SK-N-SH treated with all-trans-retinoic acid at 6 μM for 48 hours (cell line): ENCODE results near the gene GREB1L.
"Not testable (repeated sequence)": the region's sequence is repeated elsewhere in the genome, so short reads cannot be mapped to it uniquely, and the experiment has no call there.

Experiments used
- OSR1 ChIP-seq: fragments of 250-450 bp; sonication (Bioruptor Pico); IDR thresholded peaks from 2 replicates; pipeline ENCODE4 v1.8.0; 2022; ENCODE audit warnings: moderate library complexity, mild to moderate bottlenecking, inconsistent platforms
- RARB ChIP-seq: fragments of 250-450 bp; sonication (Bioruptor Pico); IDR thresholded peaks from 2 replicates; pipeline ENCODE4 v1.8.0; 2021; ENCODE audit warnings: mild to moderate bottlenecking, moderate library complexity
- SNAI2 ChIP-seq: fragments of 250-450 bp; sonication (Bioruptor Pico); IDR thresholded peaks from 2 replicates; pipeline ENCODE4 v1.5.0; 2020; ENCODE audit warnings: mild to moderate bottlenecking, moderate library complexity
- TCF4 ChIP-seq: fragments of 250-450 bp; sonication (Bioruptor Pico); IDR thresholded peaks from 2 replicates; pipeline ENCODE4 v1.8.0; 2021; ENCODE audit warnings: mild to moderate bottlenecking, moderate library complexity, borderline replicate concordance
- ZFP3 ChIP-seq: fragments of 250-450 bp; sonication (Bioruptor Pico); IDR thresholded peaks from 2 replicates; pipeline ENCODE4 v1.5.0; 2020; ENCODE audit warnings: mild to moderate bottlenecking, moderate library complexity
- ZFP30 ChIP-seq: fragments of 450-650 bp; formaldehyde crosslinking; IDR thresholded peaks from 2 replicates; pipeline ENCODE4 v1.5.0; 2022; ENCODE audit warnings: mild to moderate bottlenecking, moderate library complexity
- ZNF70 ChIP-seq: fragments of 450-650 bp; formaldehyde crosslinking; IDR thresholded peaks from 2 replicates; pipeline ENCODE4 v1.5.0; 2020; ENCODE audit warnings: mild to moderate bottlenecking, moderate library complexity
- ZNF8 ChIP-seq: fragments of 450-650 bp; formaldehyde crosslinking; IDR thresholded peaks from 2 replicates; pipeline ENCODE4 v1.5.0; 2020; ENCODE audit warnings: mild to moderate bottlenecking, moderate library complexity
- TF ChIP-seq, protein P1 (sequence below): fragments of 250-450 bp; sonication (Bioruptor Pico); IDR thresholded peaks from 2 replicates; pipeline ENCODE4 v1.8.0; 2021; ENCODE audit warnings: low read depth, mild to moderate bottlenecking, moderate library complexity, borderline replicate concordance
- TF ChIP-seq, protein P2 (sequence below): fragments of 250-450 bp; sonication (Bioruptor Pico); IDR thresholded peaks from 2 replicates; pipeline ENCODE4 v1.5.1; 2020; ENCODE audit warnings: low read depth, mild to moderate bottlenecking, moderate library complexity
- TF ChIP-seq, protein P3 (sequence below): fragments of 250-450 bp; sonication (Bioruptor Pico); IDR thresholded peaks from 2 replicates; pipeline ENCODE4 v1.8.0; 2020; ENCODE audit warnings: mild to moderate bottlenecking, moderate library complexity, borderline replicate concordance
- TF ChIP-seq, protein P4 (sequence below): fragments of 250-450 bp; sonication (Bioruptor Pico); IDR thresholded peaks from 2 replicates; pipeline ENCODE4 v1.5.1; 2021; ENCODE audit warnings: mild to moderate bottlenecking, moderate library complexity

DNA sequence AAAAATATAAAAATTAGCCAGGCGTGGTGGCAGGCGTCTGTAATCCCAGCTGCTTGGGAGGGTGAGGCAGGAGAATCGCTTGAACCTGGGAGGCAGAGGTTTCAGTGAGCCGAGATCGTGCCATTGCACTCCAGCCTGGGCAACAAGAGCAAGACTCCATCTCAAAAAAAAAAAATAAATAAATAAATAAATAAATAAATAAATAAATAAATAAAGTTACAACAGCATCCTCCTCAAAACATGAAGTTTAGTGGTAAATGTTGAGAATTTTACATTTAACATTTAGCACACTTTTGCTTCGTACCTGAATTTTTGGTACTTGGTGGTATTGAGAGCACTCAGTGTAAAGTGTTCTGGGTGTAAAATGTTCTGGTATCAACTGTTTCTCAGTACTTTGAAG lies 36.2 kb downstream of the GREB1L start:
- TF ChIP-seq RARB; TCF4; OSR1; ZFP3; ZFP30; ZNF8 (CRISPR knock-in tag); SNAI2 (CRISPR knock-in tag); ZNF70 (CRISPR knock-in tag): not testable (repeated sequence)
- TF ChIP-seq, protein P1, sequence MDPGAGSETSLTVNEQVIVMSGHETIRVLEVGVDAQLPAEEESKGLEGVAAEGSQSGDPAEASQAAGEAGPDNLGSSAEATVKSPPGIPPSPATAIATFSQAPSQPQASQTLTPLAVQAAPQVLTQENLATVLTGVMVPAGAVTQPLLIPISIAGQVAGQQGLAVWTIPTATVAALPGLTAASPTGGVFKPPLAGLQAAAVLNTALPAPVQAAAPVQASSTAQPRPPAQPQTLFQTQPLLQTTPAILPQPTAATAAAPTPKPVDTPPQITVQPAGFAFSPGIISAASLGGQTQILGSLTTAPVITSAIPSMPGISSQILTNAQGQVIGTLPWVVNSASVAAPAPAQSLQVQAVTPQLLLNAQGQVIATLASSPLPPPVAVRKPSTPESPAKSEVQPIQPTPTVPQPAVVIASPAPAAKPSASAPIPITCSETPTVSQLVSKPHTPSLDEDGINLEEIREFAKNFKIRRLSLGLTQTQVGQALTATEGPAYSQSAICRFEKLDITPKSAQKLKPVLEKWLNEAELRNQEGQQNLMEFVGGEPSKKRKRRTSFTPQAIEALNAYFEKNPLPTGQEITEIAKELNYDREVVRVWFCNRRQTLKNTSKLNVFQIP: not testable (repeated sequence)
- TF ChIP-seq, protein P2, sequence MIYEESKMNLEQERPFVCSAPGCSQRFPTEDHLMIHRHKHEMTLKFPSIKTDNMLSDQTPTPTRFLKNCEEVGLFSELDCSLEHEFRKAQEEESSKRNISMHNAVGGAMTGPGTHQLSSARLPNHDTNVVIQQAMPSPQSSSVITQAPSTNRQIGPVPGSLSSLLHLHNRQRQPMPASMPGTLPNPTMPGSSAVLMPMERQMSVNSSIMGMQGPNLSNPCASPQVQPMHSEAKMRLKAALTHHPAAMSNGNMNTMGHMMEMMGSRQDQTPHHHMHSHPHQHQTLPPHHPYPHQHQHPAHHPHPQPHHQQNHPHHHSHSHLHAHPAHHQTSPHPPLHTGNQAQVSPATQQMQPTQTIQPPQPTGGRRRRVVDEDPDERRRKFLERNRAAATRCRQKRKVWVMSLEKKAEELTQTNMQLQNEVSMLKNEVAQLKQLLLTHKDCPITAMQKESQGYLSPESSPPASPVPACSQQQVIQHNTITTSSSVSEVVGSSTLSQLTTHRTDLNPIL (CRISPR knock-in tag): not testable (repeated sequence)
- TF ChIP-seq, protein P3, sequence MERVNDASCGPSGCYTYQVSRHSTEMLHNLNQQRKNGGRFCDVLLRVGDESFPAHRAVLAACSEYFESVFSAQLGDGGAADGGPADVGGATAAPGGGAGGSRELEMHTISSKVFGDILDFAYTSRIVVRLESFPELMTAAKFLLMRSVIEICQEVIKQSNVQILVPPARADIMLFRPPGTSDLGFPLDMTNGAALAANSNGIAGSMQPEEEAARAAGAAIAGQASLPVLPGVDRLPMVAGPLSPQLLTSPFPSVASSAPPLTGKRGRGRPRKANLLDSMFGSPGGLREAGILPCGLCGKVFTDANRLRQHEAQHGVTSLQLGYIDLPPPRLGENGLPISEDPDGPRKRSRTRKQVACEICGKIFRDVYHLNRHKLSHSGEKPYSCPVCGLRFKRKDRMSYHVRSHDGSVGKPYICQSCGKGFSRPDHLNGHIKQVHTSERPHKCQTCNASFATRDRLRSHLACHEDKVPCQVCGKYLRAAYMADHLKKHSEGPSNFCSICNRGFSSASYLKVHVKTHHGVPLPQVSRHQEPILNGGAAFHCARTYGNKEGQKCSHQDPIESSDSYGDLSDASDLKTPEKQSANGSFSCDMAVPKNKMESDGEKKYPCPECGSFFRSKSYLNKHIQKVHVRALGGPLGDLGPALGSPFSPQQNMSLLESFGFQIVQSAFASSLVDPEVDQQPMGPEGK (CRISPR knock-in tag): not testable (repeated sequence)
- TF ChIP-seq, protein P4, sequence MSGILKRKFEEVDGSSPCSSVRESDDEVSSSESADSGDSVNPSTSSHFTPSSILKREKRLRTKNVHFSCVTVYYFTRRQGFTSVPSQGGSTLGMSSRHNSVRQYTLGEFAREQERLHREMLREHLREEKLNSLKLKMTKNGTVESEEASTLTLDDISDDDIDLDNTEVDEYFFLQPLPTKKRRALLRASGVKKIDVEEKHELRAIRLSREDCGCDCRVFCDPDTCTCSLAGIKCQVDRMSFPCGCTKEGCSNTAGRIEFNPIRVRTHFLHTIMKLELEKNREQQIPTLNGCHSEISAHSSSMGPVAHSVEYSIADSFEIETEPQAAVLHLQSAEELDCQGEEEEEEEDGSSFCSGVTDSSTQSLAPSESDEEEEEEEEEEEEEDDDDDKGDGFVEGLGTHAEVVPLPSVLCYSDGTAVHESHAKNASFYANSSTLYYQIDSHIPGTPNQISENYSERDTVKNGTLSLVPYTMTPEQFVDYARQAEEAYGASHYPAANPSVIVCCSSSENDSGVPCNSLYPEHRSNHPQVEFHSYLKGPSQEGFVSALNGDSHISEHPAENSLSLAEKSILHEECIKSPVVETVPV (CRISPR knock-in tag): not testable (repeated sequence)
